Measurements from ENCODE around the gene MIA.
"Not testable (repeated sequence)": the region's sequence is repeated elsewhere in the genome, so short reads cannot be mapped to it uniquely, and the experiment has no call there.

MIA gene

GRCh38 chr19:40781140-40781539 is 5.8 kb downstream of the MIA start:
- DNase-seq, result no peak

GRCh38 chr19:40783711-40784110 is 8.4 kb downstream of the MIA start:
- DNase-seq, result no peak

- not testable (repeated sequence) for DNase-seq
These were observed 8.8 kb downstream of the MIA start for GRCh38 chr19:40784146-40784545.

- no peak for DNase-seq
These were observed 10.2 kb downstream of the MIA start for GRCh38 chr19:40785526-40785925.

GRCh38 chr19:40786060-40787037 is 11.0 kb downstream of the MIA start:
- DNase-seq, result no peak

GRCh38 chr19:40791349-40791748 is 16.0 kb downstream of the MIA start:
- no peak for DNase-seq

GRCh38 chr19:40791996-40792395 is 16.7 kb downstream of the MIA start:
- DNase-seq, result no peak

GRCh38 chr19:40797166-40797962 is 22.0 kb downstream of the MIA start:
- DNase-seq, result no peak

GRCh38 chr19:40797963-40798682 is 22.8 kb downstream of the MIA start:
- DNase-seq, result peak; percentile 43

GRCh38 chr19:40798683-40799557 is 23.6 kb downstream of the MIA start, which contains the start of gene EGLN2:
EGLN2 (plus strand) TSS chr19:40799191; CDS start chr19:40800573, 1,382 bp downstream.
- peak; percentile 88 for DNase-seq

GRCh38 chr19:40799558-40800338 is 24.4 kb downstream of the MIA start:
- no peak for DNase-seq

GRCh38 chr19:40800339-40800996 is 25.1 kb downstream of the MIA start:
- DNase-seq, result no peak

- no peak for DNase-seq
These were observed 25.7 kb downstream of the MIA start for GRCh38 chr19:40800997-40801377.

- DNase-seq, result no peak
These were observed 26.3 kb downstream of the MIA start for GRCh38 chr19:40801426-40802299.

GRCh38 chr19:40802300-40803169 is 27.2 kb downstream of the MIA start:
- DNase-seq, result no peak

GRCh38 chr19:40803170-40803856 is 28.0 kb downstream of the MIA start:
- DNase-seq, result no peak

- DNase-seq, result peak; percentile 49
These were observed 28.8 kb downstream of the MIA start for GRCh38 chr19:40803857-40804782.
